ENCODE measurements around the gene HOMER3.
A peak's percentile ranks its signal among the peaks of the same experiment; 100 is the strongest.

The HOMER3 gene

DNA sequence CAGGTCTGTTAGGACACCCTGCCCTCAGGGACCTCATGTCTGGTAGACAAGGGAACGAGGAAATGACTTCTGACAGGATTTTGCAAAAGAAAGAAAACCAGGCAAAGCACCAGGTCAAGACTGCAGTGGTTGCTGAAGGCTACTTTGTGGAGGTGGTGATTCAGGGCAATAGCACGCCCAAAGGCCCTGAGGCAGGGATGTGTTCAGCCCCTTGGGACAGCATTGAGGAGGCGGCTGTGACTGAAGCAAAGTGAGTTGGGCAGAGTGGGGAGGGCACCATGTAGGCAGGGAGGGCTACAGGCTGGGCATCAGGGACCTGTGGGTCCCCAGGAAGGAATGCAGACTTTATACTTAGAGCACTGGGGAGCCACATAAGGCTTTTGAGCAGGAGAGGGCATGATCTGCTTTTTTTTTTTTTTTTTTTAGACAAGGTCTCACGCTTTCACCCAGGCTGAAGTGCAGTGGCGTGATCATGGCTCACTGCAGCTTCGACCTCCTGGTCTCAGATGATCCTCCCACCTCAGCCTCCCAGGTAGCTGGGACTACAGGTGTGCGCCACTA, 10.8 kb upstream of the HOMER3 start:
- TF ChIP-seq, protein P1, sequence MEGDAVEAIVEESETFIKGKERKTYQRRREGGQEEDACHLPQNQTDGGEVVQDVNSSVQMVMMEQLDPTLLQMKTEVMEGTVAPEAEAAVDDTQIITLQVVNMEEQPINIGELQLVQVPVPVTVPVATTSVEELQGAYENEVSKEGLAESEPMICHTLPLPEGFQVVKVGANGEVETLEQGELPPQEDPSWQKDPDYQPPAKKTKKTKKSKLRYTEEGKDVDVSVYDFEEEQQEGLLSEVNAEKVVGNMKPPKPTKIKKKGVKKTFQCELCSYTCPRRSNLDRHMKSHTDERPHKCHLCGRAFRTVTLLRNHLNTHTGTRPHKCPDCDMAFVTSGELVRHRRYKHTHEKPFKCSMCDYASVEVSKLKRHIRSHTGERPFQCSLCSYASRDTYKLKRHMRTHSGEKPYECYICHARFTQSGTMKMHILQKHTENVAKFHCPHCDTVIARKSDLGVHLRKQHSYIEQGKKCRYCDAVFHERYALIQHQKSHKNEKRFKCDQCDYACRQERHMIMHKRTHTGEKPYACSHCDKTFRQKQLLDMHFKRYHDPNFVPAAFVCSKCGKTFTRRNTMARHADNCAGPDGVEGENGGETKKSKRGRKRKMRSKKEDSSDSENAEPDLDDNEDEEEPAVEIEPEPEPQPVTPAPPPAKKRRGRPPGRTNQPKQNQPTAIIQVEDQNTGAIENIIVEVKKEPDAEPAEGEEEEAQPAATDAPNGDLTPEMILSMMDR (IDR thresholded peaks at IDR 0.05; ENCODE audit: low read depth, low read length): no peak
- peak; percentile 31 for DNase-seq (ENCODE audit: extremely low read depth, low read depth)

DNA sequence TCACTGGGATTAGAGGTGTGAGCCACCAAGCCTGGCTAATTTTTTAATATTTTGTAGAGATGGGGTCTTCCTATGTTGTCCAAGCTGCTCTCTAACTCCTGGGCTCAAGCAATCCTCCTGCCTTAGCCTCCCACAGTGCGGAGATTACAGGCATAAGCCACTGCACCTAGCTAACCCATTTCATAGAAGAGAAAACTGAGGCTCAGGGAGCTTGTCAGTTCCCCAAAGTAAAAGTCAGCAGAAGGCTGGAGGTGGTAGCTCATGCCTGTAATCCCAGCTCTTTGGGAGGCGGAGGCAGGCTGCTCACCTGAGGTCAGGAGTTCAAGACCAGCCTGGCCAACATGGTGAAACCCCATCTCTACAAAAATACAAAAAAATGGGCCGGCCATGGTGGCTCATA, 8.8 kb upstream of the HOMER3 start:
- no peak for DNase-seq (ENCODE audit: extremely low read depth, low read depth)
- TF ChIP-seq, protein P1 (IDR thresholded peaks at IDR 0.05; ENCODE audit: low read depth, low read length): no peak

DNA sequence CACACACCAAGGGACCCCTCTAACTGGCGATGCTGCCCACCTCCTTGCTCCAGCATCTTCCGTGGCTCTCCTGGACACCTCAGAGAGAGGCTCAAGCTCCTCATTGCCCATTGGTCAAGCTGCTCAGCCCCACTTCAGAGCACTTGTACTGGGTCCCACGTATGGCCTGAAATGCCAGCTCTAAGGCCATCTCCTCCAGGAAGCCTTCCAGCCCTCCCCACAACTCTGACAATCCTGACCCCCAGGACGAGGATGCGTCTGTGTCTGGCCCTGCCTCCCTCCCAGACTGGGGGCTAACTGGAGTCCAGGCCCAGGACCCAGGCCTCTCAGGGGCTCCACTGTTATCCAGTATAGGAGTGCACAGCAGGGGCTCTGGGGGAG, 7.9 kb upstream of the HOMER3 start:
- TF ChIP-seq, protein P1 (IDR thresholded peaks at IDR 0.05; ENCODE audit: low read depth, low read length): no peak
- no peak for DNase-seq (ENCODE audit: extremely low read depth, low read depth)

DNA sequence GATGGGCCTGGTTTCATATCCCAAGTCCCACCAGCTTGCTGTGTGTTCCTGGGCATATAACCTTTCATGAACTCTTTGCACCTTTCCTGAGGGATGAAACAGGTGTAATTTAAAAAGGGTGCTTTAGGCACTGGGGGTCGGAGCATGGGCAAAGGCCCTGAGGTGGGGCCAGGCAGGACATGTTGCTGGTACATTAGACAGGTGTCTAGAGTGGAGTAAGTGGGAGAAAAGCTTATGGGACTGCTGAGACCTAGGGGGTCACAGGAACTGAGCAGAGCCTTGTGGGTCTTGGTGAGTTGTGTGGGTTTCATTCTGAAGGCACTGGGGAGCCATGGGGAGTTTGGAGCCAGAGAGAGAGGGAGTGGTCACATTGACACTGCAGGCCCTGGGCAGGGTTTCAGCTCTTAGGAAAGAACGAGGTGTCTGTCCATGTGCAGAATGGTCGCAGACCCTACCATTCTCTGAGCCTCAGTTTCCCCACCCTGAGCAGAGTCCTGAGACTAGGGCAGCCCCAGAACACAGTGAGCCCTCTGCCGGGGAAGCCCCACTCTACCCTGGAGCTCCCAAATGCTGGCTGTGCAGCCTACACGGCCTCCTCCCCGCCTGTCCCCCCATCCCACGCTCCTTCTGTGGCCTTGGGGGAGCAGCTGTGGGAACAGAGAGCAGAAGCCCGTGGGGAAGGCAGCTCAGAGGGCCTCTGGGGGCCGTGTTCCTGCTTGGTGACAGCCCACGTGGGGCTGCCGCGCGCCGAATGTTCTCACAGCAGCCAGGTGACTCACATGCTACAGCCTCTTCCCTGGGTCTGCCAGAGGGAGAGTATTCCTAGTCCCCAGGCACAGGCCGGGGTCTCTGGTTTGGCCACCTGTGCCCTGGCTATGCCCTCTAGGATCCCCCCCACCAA, 7.3 kb upstream of the HOMER3 start:
- DNase-seq (ENCODE audit: extremely low read depth, low read depth): no peak
- TF ChIP-seq, protein P1 (IDR thresholded peaks at IDR 0.05; ENCODE audit: low read depth, low read length): no peak

DNA sequence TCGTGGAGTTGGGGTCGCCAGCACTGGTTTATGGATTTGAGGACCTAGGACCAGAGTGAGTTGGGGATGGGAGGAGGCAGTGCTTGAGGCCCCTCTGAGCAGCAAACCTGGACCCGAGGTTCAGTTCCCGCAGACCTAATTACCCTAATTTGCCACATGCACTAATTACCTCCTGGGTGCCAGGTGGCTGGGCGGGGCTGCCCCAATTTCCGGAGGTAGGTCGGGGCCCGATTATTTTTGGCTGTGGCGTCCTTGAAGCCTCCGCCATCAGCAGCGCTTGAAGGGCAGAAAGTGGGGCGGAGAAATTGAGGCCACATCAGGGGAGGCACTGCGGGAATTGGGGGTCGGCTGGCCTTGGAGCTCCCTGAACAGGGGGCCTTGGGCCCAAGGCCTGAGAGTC, 5.9 kb upstream of the HOMER3 start:
- no peak for DNase-seq (ENCODE audit: extremely low read depth, low read depth)
- TF ChIP-seq, protein P1 (IDR thresholded peaks at IDR 0.05; ENCODE audit: low read depth, low read length): no peak

DNA sequence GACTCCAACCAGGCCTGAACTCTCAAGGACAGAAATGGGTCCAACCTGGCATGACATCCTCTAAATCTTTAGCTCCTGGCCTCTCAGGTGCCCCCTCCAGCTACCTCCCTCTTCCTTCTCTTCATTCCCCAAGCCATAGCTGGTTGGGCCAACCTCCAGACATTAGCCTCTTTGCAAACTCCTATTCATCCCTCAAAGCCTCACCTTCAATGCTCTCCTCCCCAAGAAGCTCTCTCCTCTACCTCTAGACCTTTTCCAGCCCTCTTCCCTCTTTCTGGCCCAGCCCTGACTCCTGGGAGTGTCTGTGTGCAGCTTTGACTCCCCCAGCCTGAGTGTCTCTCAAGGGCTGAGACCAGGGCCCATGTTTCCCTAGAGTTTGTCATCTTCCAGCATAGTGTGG, 5.3 kb upstream of the HOMER3 start:
- no peak for DNase-seq (ENCODE audit: extremely low read depth, low read depth)
- TF ChIP-seq, protein P1 (IDR thresholded peaks at IDR 0.05; ENCODE audit: low read depth, low read length): no peak

DNA sequence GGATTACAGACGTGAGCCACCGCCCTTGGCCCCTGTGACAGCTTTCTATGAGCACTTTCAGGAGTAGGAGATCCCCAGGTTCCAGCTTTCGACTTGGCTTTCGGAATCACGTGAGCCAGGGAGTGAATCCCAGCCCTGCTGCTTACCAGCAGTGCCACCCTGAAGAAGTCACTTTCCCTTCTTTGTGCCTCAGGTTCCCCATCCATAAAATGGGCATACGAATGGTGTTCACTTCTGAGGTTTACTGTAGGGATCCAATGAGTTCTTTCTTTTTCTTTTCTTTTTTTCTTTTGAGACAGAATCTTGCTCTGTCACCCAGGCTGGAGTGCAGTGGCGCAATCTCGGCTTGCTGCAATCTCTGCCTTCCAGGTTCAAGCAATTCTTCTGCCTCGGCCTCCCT, 4.3 kb upstream of the HOMER3 start:
- DNase-seq (ENCODE audit: extremely low read depth, low read depth): no peak
- TF ChIP-seq, protein P1 (IDR thresholded peaks at IDR 0.05; ENCODE audit: low read depth, low read length): no peak
